Measurements from ENCODE around the gene PARD3B.

Gene PARD3B

GRCh38 chr2:204913312-204913711 is 368.0 kb downstream of the PARD3B start:
- no peak for DNase-seq

DNA sequence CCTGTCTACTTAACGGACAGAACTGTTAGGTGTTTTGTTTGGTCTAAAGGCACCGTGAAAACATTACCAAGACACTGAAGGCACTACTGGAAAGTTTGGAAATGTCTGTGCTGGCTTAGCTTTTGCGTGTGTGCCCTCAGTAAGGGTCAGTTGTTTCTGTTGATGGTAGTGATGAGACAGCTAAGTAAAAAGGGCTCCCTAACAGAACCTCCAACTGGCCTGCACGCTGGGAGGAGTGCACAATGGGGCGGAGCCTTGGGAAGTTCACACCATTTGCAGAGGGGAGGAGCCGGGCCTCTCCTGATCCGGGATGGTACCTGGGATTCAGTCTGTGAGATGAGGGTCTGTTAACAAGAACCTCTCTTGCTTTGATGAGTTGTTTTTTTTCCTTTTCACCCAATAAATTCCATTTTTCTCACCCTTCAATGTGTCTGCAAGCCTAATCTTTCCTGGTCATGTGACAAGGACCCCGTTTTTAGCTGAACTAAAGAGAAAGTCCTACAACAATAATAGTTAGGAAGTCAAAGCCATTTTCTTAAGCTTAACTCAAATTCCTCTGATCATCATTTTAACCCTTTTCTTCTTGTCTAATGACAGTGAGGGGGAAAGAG is 368.7 kb downstream of the PARD3B start:
- no peak for DNase-seq

- DNase-seq: no peak
These were observed 369.4 kb downstream of the PARD3B start for GRCh38 chr2:204914708-204915107.

GRCh38 chr2:204917089-204917701 is 371.9 kb downstream of the PARD3B start:
- no peak for DNase-seq

- DNase-seq: no peak
These were observed 375.5 kb downstream of the PARD3B start for GRCh38 chr2:204920776-204921175.

DNA sequence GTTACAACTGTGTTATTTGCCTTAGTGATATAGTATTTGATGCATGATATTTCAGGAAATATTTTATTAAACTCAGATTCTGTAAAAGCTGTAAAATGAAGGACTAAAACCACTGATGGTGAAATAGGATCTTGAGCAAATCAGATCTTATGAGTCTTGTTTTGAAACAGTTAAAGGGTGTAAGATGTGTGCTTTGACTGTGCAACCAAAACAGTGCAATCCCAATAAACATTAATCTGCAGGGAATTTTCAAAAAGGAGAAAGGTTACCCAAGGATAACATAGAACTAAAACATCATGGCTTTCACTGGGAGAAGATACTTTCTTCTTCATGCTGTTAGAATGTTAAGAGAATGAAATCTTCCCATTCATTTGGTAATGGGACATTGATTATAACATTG is 378.7 kb downstream of the PARD3B start:
- no peak for DNase-seq

GRCh38 chr2:204931562-204931961 is 386.3 kb downstream of the PARD3B start:
- no peak for DNase-seq

GRCh38 chr2:204933735-204934374 is 388.6 kb downstream of the PARD3B start:
- peak; percentile 17 for DNase-seq

DNA sequence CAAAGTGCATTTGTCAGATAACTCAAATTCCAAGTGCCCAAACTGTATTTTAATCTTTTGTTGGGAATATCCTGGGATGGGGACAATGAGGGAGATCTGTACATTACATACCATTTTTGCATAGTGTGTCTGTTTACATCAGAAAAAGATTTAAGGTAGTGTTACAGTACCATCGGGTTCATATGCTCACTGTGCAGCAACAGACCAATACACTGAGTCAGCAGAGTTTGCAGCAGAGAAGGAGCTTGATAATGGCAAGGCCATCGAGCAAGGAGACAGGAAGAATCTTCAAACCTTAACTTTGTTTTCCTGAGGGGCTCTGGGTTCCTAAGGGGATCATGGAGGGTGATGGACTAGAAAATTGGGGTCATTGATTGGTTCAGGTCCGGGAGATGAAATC is 399.7 kb downstream of the PARD3B start:
- no peak for DNase-seq

DNA sequence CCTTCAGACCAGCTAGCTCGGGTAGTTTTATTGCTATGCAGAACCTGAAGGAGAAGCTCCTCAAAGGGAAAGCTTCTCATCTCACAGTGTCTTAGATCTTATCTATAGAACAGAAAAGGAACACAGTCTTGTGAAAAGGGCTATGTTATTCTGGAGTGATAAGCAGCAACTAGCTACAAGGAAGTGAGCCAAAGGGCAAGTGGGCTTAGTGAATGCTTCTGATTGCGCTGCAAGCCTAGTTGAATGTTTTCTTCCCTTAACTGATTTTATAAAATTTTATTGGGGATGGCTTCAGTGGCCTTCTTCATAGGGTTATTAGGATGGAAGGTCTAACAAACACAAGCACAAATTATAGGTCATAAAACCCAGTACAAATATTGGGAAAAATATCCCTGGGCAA is 400.1 kb downstream of the PARD3B start:
- DNase-seq: no peak

GRCh38 chr2:204946892-204947291 is 401.6 kb downstream of the PARD3B start:
- no peak for DNase-seq

- DNase-seq: no peak
These were observed 402.1 kb downstream of the PARD3B start for GRCh38 chr2:204947405-204947804.

GRCh38 chr2:204948024-204948763 is 402.9 kb downstream of the PARD3B start:
- no peak for DNase-seq

DNA sequence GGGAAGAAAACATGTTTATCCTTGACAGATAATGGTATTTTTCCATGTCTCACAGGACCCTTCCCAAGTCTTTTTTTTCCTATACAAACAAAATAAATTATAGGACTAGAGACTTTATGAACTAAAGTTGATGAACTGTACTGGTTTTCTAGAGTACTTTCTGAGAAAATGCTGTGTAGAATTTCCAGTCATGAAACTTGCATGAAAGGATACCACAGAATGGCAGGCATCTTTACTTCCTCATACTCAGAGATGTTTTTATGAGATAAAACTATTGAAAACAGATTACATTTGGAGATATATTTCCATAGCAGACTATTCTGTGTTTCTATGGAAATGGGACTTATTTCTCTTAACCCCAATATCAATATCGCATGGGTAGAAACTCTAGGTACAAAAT is 403.5 kb downstream of the PARD3B start:
- no peak for DNase-seq

DNA sequence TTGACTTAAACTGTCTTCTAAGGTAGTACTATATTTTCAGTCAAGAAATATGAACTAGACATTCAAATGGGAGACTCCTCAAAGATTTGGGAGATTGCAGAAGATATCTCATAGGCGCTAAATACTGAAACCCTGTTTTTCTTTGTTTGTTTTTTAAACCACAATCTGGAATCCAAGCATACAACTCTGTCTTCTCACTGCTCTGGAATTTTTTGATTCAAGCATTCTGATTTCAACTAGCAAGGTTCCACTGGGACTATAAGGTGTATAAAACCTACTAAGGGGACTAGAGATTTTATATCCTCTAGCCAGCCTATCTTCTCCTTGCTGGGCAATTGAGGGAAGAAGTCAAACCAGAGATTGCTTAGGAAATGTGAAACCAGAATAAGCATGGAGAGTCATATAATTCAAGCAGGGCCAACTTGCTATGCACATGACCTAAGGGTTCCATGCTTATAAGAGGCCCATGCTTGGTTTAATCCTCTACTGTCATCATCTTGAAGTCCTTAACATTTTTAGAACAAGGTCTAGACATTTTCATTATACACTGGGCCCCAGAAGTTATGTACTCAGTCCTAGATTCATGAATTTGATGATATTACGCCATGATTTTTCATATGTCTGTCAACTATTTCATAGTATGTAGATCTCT is 405.5 kb downstream of the PARD3B start:
- no peak for DNase-seq

DNA sequence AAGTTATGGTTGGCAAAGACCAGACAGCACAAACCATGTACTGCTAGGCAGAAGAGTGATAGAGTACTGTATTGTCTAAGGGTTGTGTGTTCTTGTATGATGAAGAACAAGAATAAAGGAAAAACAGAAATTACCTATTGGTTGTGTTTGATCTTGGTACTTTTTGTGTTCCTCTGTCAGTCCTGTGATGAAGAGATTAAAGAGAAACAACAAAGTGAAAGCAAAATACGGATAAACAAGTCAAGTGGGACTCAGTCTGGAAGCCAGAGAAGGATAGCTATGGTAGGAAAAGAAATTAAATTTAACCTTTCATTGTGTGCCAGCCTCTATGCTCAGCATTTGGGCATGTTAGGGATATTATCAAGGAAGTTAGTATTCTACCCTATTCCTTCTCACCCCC is 413.1 kb downstream of the PARD3B start:
- DNase-seq: no peak

- no peak for DNase-seq
These were observed 419.1 kb downstream of the PARD3B start for GRCh38 chr2:204964414-204964813.

DNA sequence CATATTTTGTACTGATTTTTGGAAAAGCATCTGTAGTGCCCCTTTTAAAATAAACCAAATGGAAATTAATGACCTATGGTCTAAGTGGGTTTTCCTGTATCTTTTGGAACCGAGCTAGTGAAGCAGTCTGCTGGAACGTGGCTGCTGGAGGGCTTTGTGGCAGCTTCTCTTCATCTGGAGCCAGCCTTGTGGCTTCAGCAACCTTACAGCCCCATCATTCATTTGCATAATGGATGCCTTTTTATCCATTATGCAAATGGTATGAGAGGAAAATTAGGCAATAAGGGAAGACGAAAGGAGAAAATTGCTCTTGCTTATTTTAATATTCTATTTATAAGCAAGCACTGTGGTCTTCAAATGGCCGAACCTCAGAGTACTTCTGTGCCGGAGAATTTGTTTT is 421.0 kb downstream of the PARD3B start:
- DNase-seq: no peak

DNA sequence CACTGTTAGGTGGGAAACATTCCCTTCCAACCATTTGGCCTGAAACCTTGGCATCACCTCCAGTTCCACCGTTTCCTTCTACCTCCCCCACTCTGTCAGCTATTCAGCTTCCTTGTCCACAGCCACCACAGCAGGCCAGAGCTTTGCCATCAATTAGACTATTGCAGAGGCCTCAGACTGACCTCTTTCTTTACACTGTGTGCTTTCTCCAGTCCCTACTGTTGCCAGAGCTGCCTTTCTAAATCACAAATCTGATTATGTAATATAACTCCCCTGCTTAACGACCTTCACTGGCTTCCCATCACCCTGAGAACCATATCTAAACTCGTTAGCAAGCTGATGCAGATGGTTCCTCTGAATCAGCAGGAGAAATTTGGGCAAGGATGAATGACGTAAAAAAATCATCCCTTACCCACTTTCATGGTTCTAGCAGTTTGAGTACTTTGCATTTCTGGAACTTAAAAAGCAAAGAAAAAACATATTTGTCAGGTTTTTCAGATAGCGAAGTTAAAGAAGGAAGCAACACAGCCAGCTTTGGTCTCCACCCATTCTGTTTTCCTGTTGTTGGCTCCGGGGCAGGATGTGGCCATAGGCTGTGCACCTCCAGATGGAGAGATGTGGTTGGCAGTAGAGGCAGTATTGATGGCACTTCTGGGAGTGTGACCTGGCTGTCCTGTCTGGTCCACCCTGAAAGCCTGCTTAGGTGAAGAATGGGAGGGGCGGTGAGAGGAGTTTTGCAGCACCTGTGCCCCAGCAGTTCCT is 422.1 kb downstream of the PARD3B start:
- no peak for DNase-seq

DNA sequence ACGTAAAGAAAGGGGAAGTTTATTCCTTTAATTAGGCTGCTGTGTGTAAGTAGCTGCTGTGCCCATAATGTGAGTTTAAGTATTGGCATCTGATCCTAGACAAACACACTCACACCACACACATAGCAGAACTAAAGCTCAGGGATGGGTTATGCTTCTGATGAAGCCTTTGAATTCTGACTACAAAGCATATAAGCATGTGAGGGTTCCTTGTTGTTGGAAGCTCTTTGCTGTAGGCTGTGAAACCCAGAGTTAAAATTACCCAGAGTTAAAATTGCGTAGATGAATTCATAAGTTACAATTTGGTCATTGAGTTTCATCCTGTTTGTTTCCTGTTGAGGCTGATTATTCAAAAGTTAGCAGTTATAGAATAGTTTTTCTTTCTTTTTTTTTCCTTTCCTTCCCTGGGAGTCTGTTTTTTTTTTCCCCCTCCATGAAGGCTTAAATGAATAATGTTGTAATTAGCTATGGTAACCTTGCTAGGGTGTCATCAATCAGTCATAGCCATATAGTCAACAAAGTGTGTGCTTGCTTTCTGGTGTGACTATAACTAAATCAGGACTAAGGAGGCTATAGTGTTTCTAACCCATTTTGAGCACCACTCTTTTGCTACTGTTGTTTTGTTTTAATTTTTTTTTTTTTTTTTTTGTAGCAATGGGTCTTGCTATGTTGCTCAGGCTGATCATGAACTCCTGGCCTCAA is 426.1 kb downstream of the PARD3B start:
- DNase-seq: no peak

GRCh38 chr2:204972161-204972560 is 426.9 kb downstream of the PARD3B start:
- no peak for DNase-seq

Data from NCI-H1694 treated with DMSO at 0.1 percent for 48 hours (cell line).